Omental fat pad (tissue), 4 donors: ENCODE measurements around the gene PLIN3. TPM values are rescaled to one million over a fixed set of nuclear protein-coding genes. Genes with fewer than 3 reads are reported as not detected.
A peak's percentile ranks its signal among the peaks of the same experiment; 100 is the strongest.
"Not testable (repeated sequence)": the region's sequence is repeated elsewhere in the genome, so short reads cannot be mapped to it uniquely, and the experiment has no call there.

Source experiments
- ATAC-seq: fragments of 150-250 bp; one replicate; pipeline ENCODE4 v1.9.1; 2016; ENCODE audit warnings: mild to moderate bottlenecking, moderate library complexity; ENCODE audit not compliant: low FRiP score
- DNase-seq: peaks from one replicate; pipeline ENCODE4 v3.0.0-alpha.2; 2019; ENCODE audit warnings: low spot score
- total RNA-seq, 4 donors: library from RNA; depleted of rRNA; stranded (reverse); fragments of >200 nt; gene quantifications; one replicate each; pipeline ENCODE4 v1.1.0, GENCODE V29; 2016
- TF ChIP-seq, protein P1 (sequence below), 3 donors: fragments of 450-650 bp; IDR thresholded peaks; one replicate each; pipeline ENCODE4 v1.5.1; 2016 to 2017; ENCODE audit warnings: antibody characterized with exemption in 3 of 3, mild to moderate bottlenecking in 3 of 3, moderate library complexity in 2 of 3

The PLIN3 gene
- total RNA-seq, 4 donors from 2014 or later: 23.1 to 64.0 (median 33.8) TPM

DNA sequence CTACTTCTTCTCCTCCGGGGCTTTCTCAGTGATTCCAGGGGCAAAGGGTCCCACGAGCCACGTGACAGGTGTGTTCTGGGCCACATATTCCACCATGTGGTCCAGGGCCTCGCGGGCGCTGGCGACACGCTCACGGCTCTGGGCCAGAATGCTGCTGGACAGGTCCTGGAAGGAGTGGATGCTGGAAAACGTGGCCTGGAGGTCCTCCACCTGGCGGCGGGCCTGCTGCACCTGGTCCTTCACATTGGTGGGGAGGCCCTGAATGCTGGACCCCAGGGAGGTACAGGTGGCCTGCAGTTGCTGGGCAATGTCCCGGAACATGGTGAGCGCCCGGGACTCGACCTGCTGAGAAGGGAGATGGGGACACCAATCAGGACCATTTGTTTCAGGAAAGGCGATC is 28.3 kb downstream of the PLIN3 start:
- ATAC-seq (no peak), DNase-seq (no peak)
- TF ChIP-seq, protein P1, sequence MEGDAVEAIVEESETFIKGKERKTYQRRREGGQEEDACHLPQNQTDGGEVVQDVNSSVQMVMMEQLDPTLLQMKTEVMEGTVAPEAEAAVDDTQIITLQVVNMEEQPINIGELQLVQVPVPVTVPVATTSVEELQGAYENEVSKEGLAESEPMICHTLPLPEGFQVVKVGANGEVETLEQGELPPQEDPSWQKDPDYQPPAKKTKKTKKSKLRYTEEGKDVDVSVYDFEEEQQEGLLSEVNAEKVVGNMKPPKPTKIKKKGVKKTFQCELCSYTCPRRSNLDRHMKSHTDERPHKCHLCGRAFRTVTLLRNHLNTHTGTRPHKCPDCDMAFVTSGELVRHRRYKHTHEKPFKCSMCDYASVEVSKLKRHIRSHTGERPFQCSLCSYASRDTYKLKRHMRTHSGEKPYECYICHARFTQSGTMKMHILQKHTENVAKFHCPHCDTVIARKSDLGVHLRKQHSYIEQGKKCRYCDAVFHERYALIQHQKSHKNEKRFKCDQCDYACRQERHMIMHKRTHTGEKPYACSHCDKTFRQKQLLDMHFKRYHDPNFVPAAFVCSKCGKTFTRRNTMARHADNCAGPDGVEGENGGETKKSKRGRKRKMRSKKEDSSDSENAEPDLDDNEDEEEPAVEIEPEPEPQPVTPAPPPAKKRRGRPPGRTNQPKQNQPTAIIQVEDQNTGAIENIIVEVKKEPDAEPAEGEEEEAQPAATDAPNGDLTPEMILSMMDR (IDR thresholded peaks at IDR 0.05): no peak

DNA sequence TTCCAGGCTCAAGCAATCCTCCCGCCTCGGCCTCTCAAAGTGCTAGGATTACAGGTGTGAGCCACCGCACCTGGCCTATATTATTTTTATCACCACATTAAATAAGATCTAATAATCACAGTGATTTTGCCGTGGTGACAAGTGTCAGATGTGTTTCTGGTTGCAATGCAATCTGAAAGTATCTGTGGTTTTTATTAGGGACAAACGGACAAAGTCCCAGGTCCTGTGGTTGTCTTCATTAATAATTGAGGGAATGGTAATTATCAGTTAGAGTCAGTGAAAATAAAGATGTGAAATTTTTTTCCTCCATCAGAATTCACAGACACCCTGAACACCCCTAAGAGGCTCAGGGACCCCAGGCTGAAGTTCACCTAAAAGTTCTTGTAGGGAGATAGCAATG is 34.7 kb downstream of the PLIN3 start:
- TF ChIP-seq, protein P1 (IDR thresholded peaks at IDR 0.05): no peak
- DNase-seq: no peak
- no peak for ATAC-seq

DNA sequence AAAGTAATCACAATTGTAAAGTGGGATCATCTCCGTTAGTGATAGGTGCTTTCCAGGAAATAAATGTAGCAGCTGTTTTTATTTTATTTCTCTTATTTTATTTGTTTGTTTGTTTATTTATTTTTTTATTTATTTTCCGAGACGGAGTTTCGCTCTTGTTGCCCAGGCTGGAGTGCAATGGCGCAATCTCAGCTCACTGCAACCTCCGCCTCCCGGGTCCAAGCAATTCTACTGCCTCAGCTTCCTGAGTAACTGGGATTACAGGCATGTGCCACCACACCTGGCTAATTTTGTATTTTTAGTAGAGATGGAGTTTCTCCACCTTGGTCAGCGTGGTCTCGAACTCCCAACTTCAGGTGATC is 35.5 kb downstream of the PLIN3 start:
- DNase-seq, ATAC-seq: not testable (repeated sequence)

DNA sequence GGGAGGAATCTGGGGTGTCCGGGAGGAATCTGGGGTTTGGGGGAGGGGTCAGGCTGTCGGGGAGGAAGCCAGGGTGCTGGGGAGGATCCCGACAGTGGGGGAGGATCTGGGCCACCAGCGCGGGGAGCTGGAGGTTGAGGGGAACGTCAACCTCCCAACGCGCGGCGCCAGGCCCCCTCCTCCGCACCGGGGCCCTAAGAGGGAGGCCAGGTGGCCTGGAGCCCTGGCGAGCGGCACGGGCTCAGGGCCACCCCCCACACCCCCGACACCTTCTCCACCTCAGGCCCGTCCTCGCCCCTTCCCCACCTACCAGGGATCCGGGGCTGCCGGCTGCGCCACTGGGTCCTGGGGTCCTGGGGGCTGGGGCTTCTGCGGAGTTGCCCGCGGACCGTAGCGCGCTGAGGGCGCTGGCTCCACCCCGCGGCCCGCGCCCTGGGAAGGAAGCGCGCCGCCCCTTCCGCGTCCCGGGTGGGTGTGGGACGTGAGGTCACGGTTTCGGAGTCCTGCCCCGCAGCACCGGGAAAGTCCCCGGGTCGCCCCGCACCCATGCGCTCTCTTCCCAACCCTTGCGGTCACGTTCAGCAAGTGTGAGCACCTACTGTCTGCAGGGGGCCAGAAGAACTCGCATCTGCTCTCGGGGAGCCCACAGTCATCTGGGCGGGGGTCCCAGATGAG is 36.0 kb downstream of the PLIN3 start, which contains the start of gene TICAM1:
Gene TICAM1, minus strand, starts transcription at position 409 of the 675 bp plus-strand sequence. CDS start 13,335 bp downstream, outside the sequence.
- DNase-seq (peak; percentile 67), ATAC-seq (peak; percentile 98)
- TF ChIP-seq, protein P1 (IDR thresholded peaks at IDR 0.05): no peak

DNA sequence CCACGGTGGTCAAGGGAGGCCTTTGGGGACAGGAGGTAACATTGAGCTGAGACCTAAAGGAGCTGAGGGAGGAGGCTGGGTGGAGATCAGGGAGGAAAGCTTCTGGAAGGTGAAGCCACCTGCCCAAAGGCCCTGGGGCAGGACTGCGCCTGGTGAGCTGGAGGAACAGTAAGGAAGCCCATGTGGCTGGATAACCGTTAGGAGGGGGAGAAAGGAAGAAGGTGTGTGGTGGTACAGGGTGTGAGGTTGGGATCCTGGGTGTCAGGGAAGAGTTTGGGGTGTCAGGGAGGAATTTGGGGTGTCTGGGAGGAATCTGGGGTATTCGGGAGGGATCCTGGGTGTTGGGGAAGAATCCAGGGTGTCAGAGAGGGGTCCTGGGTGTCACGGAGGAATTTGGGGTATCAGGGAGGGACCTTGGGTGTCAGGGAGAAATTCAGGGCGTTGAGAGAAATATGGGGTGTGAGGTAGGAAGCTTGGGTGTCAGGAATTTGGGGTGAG is 36.6 kb downstream of the PLIN3 start:
- DNase-seq (no peak), ATAC-seq (no peak)
- TF ChIP-seq, protein P1 (IDR thresholded peaks at IDR 0.05): no peak

DNA sequence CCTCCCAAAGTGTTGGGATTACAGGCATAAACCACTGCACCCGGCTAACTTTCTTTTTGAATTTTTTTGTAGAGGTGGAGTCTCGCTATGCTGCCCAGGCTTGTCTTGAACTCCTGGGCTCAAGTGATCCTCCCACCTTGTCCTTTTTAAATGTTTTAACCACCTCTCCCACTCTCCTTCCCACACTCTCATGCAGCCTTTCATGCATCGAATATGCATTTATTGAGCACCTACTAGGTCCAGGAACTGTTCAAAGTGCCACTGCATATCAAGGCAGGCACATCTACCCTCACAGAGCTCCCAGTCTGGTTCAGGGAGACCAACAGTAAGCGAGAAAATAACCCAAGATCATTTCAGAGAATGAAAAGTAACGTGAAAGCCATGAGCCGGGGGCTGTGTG is 37.1 kb downstream of the PLIN3 start:
- no peak for DNase-seq
- no peak for ATAC-seq
- TF ChIP-seq, protein P1 (IDR thresholded peaks at IDR 0.05): no peak

DNA sequence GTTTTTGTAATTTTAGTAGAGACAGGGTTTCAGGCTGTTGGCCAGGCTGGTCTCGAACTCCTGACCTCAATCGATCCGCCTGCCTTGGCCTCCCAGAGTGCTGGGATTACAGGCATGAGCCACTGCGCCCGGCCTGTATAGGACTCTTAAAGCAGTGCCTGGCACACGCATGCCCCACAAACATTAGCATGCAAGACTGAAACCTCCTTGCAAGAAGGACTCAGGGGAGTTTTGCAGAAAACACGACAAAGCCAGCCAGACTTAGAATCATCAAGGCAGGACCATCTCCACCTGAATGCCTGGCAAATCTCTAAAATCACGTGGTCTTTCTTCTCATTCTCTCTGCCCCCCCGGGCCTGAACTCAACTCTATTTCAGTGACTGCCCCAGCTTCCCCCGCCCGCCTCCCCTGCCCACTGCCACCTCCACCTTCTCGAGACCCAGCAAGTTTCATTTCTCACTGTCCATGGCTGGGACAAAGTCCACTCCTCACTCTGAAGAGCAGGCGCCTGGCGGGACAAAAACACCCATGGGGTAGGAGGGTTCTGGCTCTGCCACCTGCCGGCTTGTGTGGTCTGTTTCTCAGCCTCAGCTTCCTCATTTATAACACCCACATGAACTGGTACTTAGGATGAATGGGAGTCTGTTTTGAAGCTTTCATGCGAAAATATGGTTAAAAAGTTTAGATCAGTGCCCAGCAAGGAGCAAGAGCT is 38.3 kb downstream of the PLIN3 start:
- DNase-seq (no peak), ATAC-seq (no peak)
- TF ChIP-seq, protein P1 (IDR thresholded peaks at IDR 0.05): no peak
